Subcutaneous abdominal adipose tissue (tissue), 5 donors: ENCODE data around the gene ARHGEF19.

ENCODE experiments used
- H3K27ac ChIP-seq: one replicate; pipeline ENCODE4 v1.7.0; 2013; ENCODE audit warnings: low read depth, mild to moderate bottlenecking, inconsistent platforms, low read length, moderate library complexity
- H3K27me3 ChIP-seq, 5 donors: one replicate each; pipeline ENCODE4 v1.7.0; 2013; ENCODE audit warnings: low read length in 5 of 5, inconsistent platforms in 1 of 5; ENCODE audit not compliant: control insufficient read depth in 5 of 5, insufficient read depth in 4 of 5
- H3K36me3 ChIP-seq, 5 donors: one replicate each; pipeline ENCODE4 v1.7.0; 2013; ENCODE audit warnings: low read length in 5 of 5; ENCODE audit not compliant: control insufficient read depth in 5 of 5, insufficient read depth in 5 of 5
- H3K4me1 ChIP-seq, 5 donors: one replicate each; pipeline ENCODE4 v1.7.0; 2013; ENCODE audit warnings: low read length in 5 of 5, mild to moderate bottlenecking in 3 of 5, moderate library complexity in 1 of 5; ENCODE audit not compliant: control insufficient read depth in 5 of 5, insufficient read depth in 5 of 5
- H3K4me3 ChIP-seq, 5 donors: one replicate each; pipeline ENCODE4 v1.7.0; 2013; ENCODE audit warnings: low read length in 5 of 5, low read depth in 1 of 5
- H3K9ac ChIP-seq, 5 donors: one replicate each; pipeline ENCODE4 v1.7.0; 2013; ENCODE audit warnings: low read length in 5 of 5, mild to moderate bottlenecking in 4 of 5, moderate library complexity in 3 of 5
- H3K9me3 ChIP-seq, 5 donors: one replicate each; pipeline ENCODE4 v1.7.0; 2013; ENCODE audit warnings: low read length in 5 of 5; ENCODE audit not compliant: control insufficient read depth in 5 of 5
- donor health status: healthy.
- donor health status: healthy.
- donor health status: healthy.
- donor health status: healthy.
- donor health status: healthy.

ARHGEF19 gene

GRCh38 chr1:16184557-16185303, 27.7 kb downstream of the ARHGEF19 start:
- Histone ChIP-seq H3K9me3 (no peaks in the 10 kb centered on the region), H3K4me1 (peaks cover 16 to 52% (median 44%) of the 10 kb centered on the region in 5 donors), H3K9ac (no peak overlapping the region), H3K4me3 (no peak overlapping the region), H3K36me3 (no peaks in the 10 kb centered on the region), H3K27ac (no peak overlapping the region), H3K27me3 (peaks cover 0 to 2% (median 0%) of the 10 kb centered on the region in 5 donors)

GRCh38 chr1:16183765-16184556, 28.5 kb downstream of the ARHGEF19 start:
- H3K9ac ChIP-seq = peak overlapping the region in 1 of 5 donors; percentile 33
- H3K9me3 ChIP-seq = no peaks in the 10 kb centered on the region
- peaks cover 12 to 45% (median 40%) of the 10 kb centered on the region in 5 donors for H3K4me1 ChIP-seq
- peak overlapping the region; percentile 95 for H3K27ac ChIP-seq
- no peaks in the 10 kb centered on the region for H3K36me3 ChIP-seq
- H3K27me3 ChIP-seq = peaks cover 0 to under 1% (median 0%) of the 10 kb centered on the region in 5 donors
- no peak overlapping the region for H3K4me3 ChIP-seq

- Histone ChIP-seq H3K9ac (peak overlapping the region in 1 of 5 donors; percentile 33), H3K9me3 (no peaks in the 10 kb centered on the region), H3K4me1 (peaks cover 12 to 49% (median 38%) of the 10 kb centered on the region in 5 donors), H3K27ac (peak overlapping the region; percentile 95), H3K36me3 (no peaks in the 10 kb centered on the region), H3K4me3 (no peak overlapping the region), H3K27me3 (no peaks in the 10 kb centered on the region)
These were observed 29.3 kb downstream of the ARHGEF19 start for GRCh38 chr1:16183179-16183578.

- Histone ChIP-seq H3K4me1 (peaks cover 12 to 48% (median 33%) of the 10 kb centered on the region in 5 donors), H3K27ac (peak overlapping the region; percentile 95), H3K4me3 (peak overlapping the region in 2 of 5 donors; percentile 19 to 29), H3K9ac (peak overlapping the region in 4 of 5 donors; percentile 0 to 81 (median 58)), H3K9me3 (no peaks in the 10 kb centered on the region), H3K27me3 (no peaks in the 10 kb centered on the region), H3K36me3 (no peaks in the 10 kb centered on the region)
These were observed 30.3 kb downstream of the ARHGEF19 start for GRCh38 chr1:16181887-16182719.

- H3K4me3 ChIP-seq = no peak overlapping the region
- no peak overlapping the region for H3K9ac ChIP-seq
- H3K27me3 ChIP-seq = no peaks in the 10 kb centered on the region
- no peaks in the 10 kb centered on the region for H3K36me3 ChIP-seq
- H3K27ac ChIP-seq = peak overlapping the region; percentile 95
- peaks cover 12 to 66% (median 49%) of the 10 kb centered on the region in 5 donors for H3K4me1 ChIP-seq
- H3K9me3 ChIP-seq = no peaks in the 10 kb centered on the region
These were observed 32.1 kb downstream of the ARHGEF19 start for GRCh38 chr1:16180291-16180824.

GRCh38 chr1:16178596-16179497, 33.6 kb downstream of the ARHGEF19 start:
- H3K9me3 ChIP-seq = no peaks in the 10 kb centered on the region
- H3K4me3 ChIP-seq = no peak overlapping the region
- H3K36me3 ChIP-seq = no peaks in the 10 kb centered on the region
- H3K4me1 ChIP-seq = peaks cover 10 to 76% (median 62%) of the 10 kb centered on the region in 5 donors
- H3K27me3 ChIP-seq = no peaks in the 10 kb centered on the region
- no peak overlapping the region for H3K27ac ChIP-seq
- no peak overlapping the region for H3K9ac ChIP-seq

GRCh38 chr1:16177306-16177705, 35.1 kb downstream of the ARHGEF19 start:
- Histone ChIP-seq H3K27ac (no peak overlapping the region), H3K4me3 (no peak overlapping the region), H3K27me3 (no peaks in the 10 kb centered on the region), H3K36me3 (no peaks in the 10 kb centered on the region), H3K4me1 (peaks cover 7 to 73% (median 57%) of the 10 kb centered on the region in 5 donors), H3K9me3 (no peaks in the 10 kb centered on the region), H3K9ac (no peak overlapping the region)

- Histone ChIP-seq H3K27ac (peak overlapping the region; percentile 87), H3K9ac (peak overlapping the region in 3 of 5 donors; percentile 41 to 69 (median 56)), H3K4me3 (no peak overlapping the region), H3K9me3 (no peaks in the 10 kb centered on the region), H3K4me1 (peaks cover 4 to 66% (median 50%) of the 10 kb centered on the region in 5 donors), H3K27me3 (no peaks in the 10 kb centered on the region), H3K36me3 (no peaks in the 10 kb centered on the region)
These were observed 35.8 kb downstream of the ARHGEF19 start for GRCh38 chr1:16176653-16177052.
